Panc1 (cell line): Measurements from ENCODE around the gene RNASE9. TPM values are rescaled to one million over a fixed set of nuclear protein-coding genes. Genes with fewer than 3 reads are reported as not detected.
"Not testable (repeated sequence)": the region's sequence is repeated elsewhere in the genome, so short reads cannot be mapped to it uniquely, and the experiment has no call there.

Source experiments
- ATAC-seq: fragments of 200-7000 bp; cut with Tn5 transposase; 2 replicates; pipeline ENCODE4 v1.9.1; 2020; ENCODE audit warnings: mild to moderate bottlenecking, moderate library complexity
- BruUV-seq: library from RNA; stranded (reverse); fragments of 400-500 nt; replicated peaks from 2 replicates; lab custom pipeline; 2021; lab: Mats Ljungman, UMichigan
- CTCF ChIA-PET: fragments of 300-600 bp; sonication (Branson Sonifier 250); formaldehyde crosslinking; loops from one replicate; lab custom pipeline; 2022; ENCODE audit warnings: antibody characterized with exemption; lab: Charles Lee
- POLR2A ChIA-PET: fragments of 300-600 bp; sonication (Branson Sonifier 250); formaldehyde crosslinking; loops from one replicate; lab custom pipeline; 2022; ENCODE audit warnings: antibody characterized with exemption; lab: Charles Lee
- DNase-seq: peaks from one replicate; pipeline ENCODE4 v3.0.0-alpha.2; 2010; ENCODE audit warnings: low read depth, low spot score
- H3K27ac ChIP-seq: 2 replicates; pipeline ENCODE4 v1.5.1; 2011; ENCODE audit warnings: mild to moderate bottlenecking, low read length, inconsistent platforms
- H3K27me3 ChIP-seq: fragments of 200-500 bp; sonication (Bioruptor generic); 2 replicates; pipeline ENCODE4 v1.6.0; 2014; ENCODE audit warnings: low read length, inconsistent platforms; ENCODE audit not compliant: control insufficient read depth, insufficient read depth
- H3K36me3 ChIP-seq: fragments of 200-500 bp; sonication (Bioruptor generic); 2 replicates; pipeline ENCODE4 v1.5.1; 2014; ENCODE audit warnings: inconsistent platforms, mild to moderate bottlenecking, low read length, moderate library complexity; ENCODE audit not compliant: control insufficient read depth, insufficient read depth
- H3K4me1 ChIP-seq: 2 replicates; pipeline ENCODE4 v1.5.1; 2011; ENCODE audit warnings: inconsistent platforms, mild to moderate bottlenecking, low read length, moderate library complexity; ENCODE audit not compliant: control insufficient read depth, insufficient read depth
- H3K4me3 ChIP-seq, 2 experiments: 2 replicates each; pipeline ENCODE4 v1.5.1; 2011 to 2012; ENCODE audit warnings: low read depth in 2 of 2, low read length in 2 of 2, mild to moderate bottlenecking in 2 of 2, inconsistent platforms in 1 of 2, moderate library complexity in 1 of 2
- H3K9me3 ChIP-seq: fragments of 200-500 bp; sonication (Bioruptor generic); 2 replicates; pipeline ENCODE4 v1.5.1; 2014; ENCODE audit warnings: low read depth, mild to moderate bottlenecking, inconsistent platforms, low read length, moderate library complexity; ENCODE audit not compliant: control insufficient read depth, insufficient read depth
- CTCF ChIP-seq: fragments of 450-650 bp; IDR thresholded peaks from 2 replicates; pipeline ENCODE4 v1.5.1; 2017; ENCODE audit warnings: mild to moderate bottlenecking
- POLR2AphosphoS5 ChIP-seq: IDR thresholded peaks from 2 replicates; pipeline ENCODE4 v1.6.1; 2012; ENCODE audit warnings: mild to moderate bottlenecking, low read depth, low read length, moderate library complexity
- REST ChIP-seq, 2 experiments: IDR thresholded peaks; 2 replicates each; pipeline ENCODE4 v1.6.1; 2011 to 2012; ENCODE audit warnings: low read depth in 2 of 2, control low read depth in 1 of 2, low read length in 1 of 2, mild to moderate bottlenecking in 1 of 2, moderate library complexity in 1 of 2; ENCODE audit not compliant: insufficient read depth in 1 of 2
- SIN3A ChIP-seq: IDR thresholded peaks from 2 replicates; pipeline ENCODE4 v1.6.1; 2012; ENCODE audit warnings: low read depth, mild to moderate bottlenecking, low read length, moderate library complexity, borderline replicate concordance; ENCODE audit not compliant: insufficient read depth
- TCF7L2 ChIP-seq: IDR thresholded peaks from 2 replicates; pipeline ENCODE4 v1.6.1; 2011; ENCODE audit warnings: mild to moderate bottlenecking, low read depth, low read length, inconsistent platforms
- in situ Hi-C: cut with HindIII; loops from 2 replicates; pipeline ENCODE4 v1.10.0; 2016; ENCODE audit warnings: low sequenced_read_pairs, low pct_unique_long_range_greater_than_20kb
- intact Hi-C: fragments of 100-400 bp; cut with micrococcal nuclease; formaldehyde crosslinking; loops from one replicate; pipeline ENCODE4 v1.10.0; 2022; ENCODE audit not compliant: unreplicated experiment
- total RNA-seq: library from RNA; stranded (reverse); gene quantifications from one replicate; pipeline ENCODE4 v1.2.1, GENCODE V29; 2021; ENCODE audit not compliant: unreplicated experiment

The RNASE9 gene
- total RNA-seq, 1 experiment from 2014 or later = not detected

- no peaks in the 10 kb centered on the region for H3K4me1 ChIP-seq
- DNase-seq (no peak), ATAC-seq (no peak)
- no peaks in the 10 kb centered on the region for H3K36me3 ChIP-seq
- no peaks in the 10 kb centered on the region for H3K9me3 ChIP-seq
- H3K27ac ChIP-seq = no peak overlapping the region
- no peak for TF ChIP-seq REST (IDR thresholded peaks at IDR 0.05; ENCODE audit: insufficient read depth in 1 of 2, low read depth in 2 of 2, low read length in 1 of 2)
- no peak for TF ChIP-seq CTCF
- TF ChIP-seq SIN3A = no peak
- TF ChIP-seq POLR2AphosphoS5 = no peak
- in situ Hi-C loops (no loop called here), intact Hi-C loops (no loop called here)
- no peak overlapping the region for H3K4me3 ChIP-seq
- no peaks in the 10 kb centered on the region for H3K27me3 ChIP-seq
- ChIA-PET CTCF (no interaction called here), POLR2A (no interaction called here)
- BruUV-seq = no TSS peak
Measured at GRCh38 chr14:20597108-20597507, 36.3 kb upstream of the RNASE9 start.

GRCh38 chr14:20595726-20596125 lies 34.9 kb upstream of the RNASE9 start:
- DNase-seq, H3K4me1 ChIP-seq, H3K4me3 ChIP-seq, ATAC-seq, H3K27ac ChIP-seq, H3K36me3 ChIP-seq, BruUV-seq, CTCF ChIA-PET, intact Hi-C loops, H3K9me3 ChIP-seq, H3K27me3 ChIP-seq, POLR2A ChIA-PET, in situ Hi-C loops: not testable (repeated sequence)

- TF ChIP-seq CTCF (no peak), REST (IDR thresholded peaks at IDR 0.05; ENCODE audit: insufficient read depth in 1 of 2, low read depth in 2 of 2, low read length in 1 of 2) (no peak), SIN3A (no peak), TCF7L2 (no peak), POLR2AphosphoS5 (no peak)
- ATAC-seq (no peak), DNase-seq (no peak)
- in situ Hi-C loops (no loop called here), intact Hi-C loops (no loop called here)
- no peaks in the 10 kb centered on the region for H3K36me3 ChIP-seq
- POLR2A ChIA-PET = no interaction called here
- no peaks in the 10 kb centered on the region for H3K27me3 ChIP-seq
- BruUV-seq = no TSS peak
- H3K27ac ChIP-seq = no peak overlapping the region
- CTCF ChIA-PET = no interaction called here
- H3K4me3 ChIP-seq = no peak overlapping the region
- no peaks in the 10 kb centered on the region for H3K9me3 ChIP-seq
- H3K4me1 ChIP-seq = no peaks in the 10 kb centered on the region; the same call in 1 of the 2 replicates
Measured at GRCh38 chr14:20592574-20592973, 31.7 kb upstream of the RNASE9 start.
